NT2/D1 (cell line): ENCODE results near the gene USP44.

Source experiments
- SUZ12 ChIP-seq: IDR thresholded peaks from 2 replicates; pipeline ENCODE4 v1.6.1; 2011; ENCODE audit not compliant: insufficient read length, insufficient read depth; ENCODE audit errors: extremely low read depth
- YY1 ChIP-seq: IDR thresholded peaks from 2 replicates; pipeline ENCODE4 v1.6.1; 2011; ENCODE audit not compliant: insufficient read length, insufficient read depth
- ZNF274 ChIP-seq: IDR thresholded peaks from 2 replicates; pipeline ENCODE4 v1.6.1; 2011; ENCODE audit warnings: mild to moderate bottlenecking, low read depth, low read length

- TF ChIP-seq SUZ12 (no peak), ZNF274 (no peak), YY1 (no peak)
Measured at GRCh38 chr12:95554532-95555071, 3.3 kb upstream of the USP44 start.
